Measurements from ENCODE around the gene GALNT15.

Gene GALNT15

DNA sequence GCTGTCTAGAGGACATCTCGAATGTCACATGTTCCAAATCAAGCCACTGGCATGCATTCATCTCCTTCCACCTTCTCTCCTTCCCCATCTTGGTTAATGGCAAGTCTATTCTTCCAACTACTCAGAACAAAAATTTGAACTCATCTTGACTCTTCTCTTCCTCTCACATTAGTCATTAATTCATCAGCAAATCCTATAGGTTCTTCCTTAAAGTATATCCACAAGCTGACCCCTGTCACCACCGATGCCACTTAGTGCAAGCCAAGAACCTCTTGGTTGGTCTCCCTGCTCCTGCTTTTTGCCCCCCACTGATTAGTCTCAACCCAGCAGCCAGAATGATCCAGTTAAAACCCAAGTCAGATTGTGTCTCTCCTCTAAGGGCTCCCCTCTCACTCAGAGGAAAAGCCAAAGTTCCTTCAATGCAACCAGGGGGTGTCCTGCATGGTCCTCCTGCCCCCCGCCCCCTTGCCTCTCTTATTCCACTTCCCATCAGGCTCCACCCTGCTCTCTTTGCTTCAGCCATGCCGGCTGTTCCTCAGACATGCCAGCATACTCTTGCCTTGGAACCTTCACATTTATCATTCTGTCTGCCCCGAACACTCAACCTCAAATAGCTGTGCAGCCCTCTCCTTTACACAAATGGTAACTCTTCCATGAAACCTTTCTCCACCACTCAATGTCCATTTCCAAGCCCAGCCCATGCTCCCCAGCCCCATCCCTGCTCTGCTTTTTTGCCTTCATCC is 1.0 kb upstream of the GALNT15 start:
- H3K4me3 ChIP-seq (ENCODE audit: low read length) = no peak overlapping the region
- H3K9ac ChIP-seq (ENCODE audit: low read length) = no peak overlapping the region
- no peaks in the 10 kb centered on the region for H3K4me1 ChIP-seq (ENCODE audit: control insufficient read depth, insufficient read depth, low read length)

GRCh38 chr3:16174026-16174355 is 489 bp upstream of the GALNT15 start:
- Histone ChIP-seq H3K9ac (ENCODE audit: low read length) (no peak overlapping the region), H3K9me3 (ENCODE audit: control insufficient read depth, low read length) (no peaks in the 10 kb centered on the region), H3K27me3 (ENCODE audit: control insufficient read depth, insufficient read depth, low read length) (peaks cover 5% of the 10 kb centered on the region), H3K4me3 (ENCODE audit: low read length) (no peak overlapping the region), H3K36me3 (ENCODE audit: control insufficient read depth, insufficient read depth, low read length) (no peaks in the 10 kb centered on the region), H3K4me1 (ENCODE audit: control insufficient read depth, insufficient read depth, low read length) (no peaks in the 10 kb centered on the region)

More for the DNA sequence above, 1.0 kb upstream of the GALNT15 start:
- peaks cover 5% of the 10 kb centered on the region for H3K27me3 ChIP-seq (ENCODE audit: control insufficient read depth, insufficient read depth, low read length)
- no peaks in the 10 kb centered on the region for H3K36me3 ChIP-seq (ENCODE audit: control insufficient read depth, insufficient read depth, low read length)
- H3K9me3 ChIP-seq (ENCODE audit: control insufficient read depth, low read length) = no peaks in the 10 kb centered on the region

DNA sequence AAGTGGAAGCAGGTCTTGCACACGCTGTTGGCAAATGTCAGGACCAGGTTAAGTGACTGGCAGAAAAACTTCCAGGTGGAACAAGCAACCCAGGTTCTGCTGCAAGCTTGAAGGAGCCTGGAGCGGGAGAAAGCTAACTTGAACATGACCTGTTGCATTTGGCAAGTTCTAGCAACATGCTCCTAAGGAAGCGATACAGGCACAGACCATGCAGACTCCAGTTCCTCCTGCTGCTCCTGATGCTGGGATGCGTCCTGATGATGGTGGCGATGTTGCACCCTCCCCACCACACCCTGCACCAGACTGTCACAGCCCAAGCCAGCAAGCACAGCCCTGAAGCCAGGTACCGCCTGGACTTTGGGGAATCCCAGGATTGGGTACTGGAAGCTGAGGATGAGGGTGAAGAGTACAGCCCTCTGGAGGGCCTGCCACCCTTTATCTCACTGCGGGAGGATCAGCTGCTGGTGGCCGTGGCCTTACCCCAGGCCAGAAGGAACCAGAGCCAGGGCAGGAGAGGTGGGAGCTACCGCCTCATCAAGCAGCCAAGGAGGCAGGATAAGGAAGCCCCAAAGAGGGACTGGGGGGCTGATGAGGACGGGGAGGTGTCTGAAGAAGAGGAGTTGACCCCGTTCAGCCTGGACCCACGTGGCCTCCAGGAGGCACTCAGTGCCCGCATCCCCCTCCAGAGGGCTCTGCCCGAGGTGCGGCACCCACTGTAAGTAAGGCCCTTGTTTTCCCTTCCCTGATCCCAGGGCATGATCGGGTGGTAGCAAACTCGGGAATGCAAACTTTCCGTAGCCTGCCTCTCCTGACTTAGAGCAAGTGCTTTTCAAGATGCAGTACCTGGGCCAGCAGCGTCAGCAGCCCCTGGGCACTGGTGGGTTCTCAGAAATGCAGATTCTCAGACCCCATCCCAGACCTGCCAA is 759 bp downstream of the GALNT15 start:
- peaks cover 5% of the 10 kb centered on the region for H3K27me3 ChIP-seq (ENCODE audit: control insufficient read depth, insufficient read depth, low read length)
- no peaks in the 10 kb centered on the region for H3K9me3 ChIP-seq (ENCODE audit: control insufficient read depth, low read length)
- H3K4me3 ChIP-seq (ENCODE audit: low read length) = no peak overlapping the region
- H3K9ac ChIP-seq (ENCODE audit: low read length) = no peak overlapping the region
- H3K4me1 ChIP-seq (ENCODE audit: control insufficient read depth, insufficient read depth, low read length) = no peaks in the 10 kb centered on the region
- H3K36me3 ChIP-seq (ENCODE audit: control insufficient read depth, insufficient read depth, low read length) = no peaks in the 10 kb centered on the region

DNA sequence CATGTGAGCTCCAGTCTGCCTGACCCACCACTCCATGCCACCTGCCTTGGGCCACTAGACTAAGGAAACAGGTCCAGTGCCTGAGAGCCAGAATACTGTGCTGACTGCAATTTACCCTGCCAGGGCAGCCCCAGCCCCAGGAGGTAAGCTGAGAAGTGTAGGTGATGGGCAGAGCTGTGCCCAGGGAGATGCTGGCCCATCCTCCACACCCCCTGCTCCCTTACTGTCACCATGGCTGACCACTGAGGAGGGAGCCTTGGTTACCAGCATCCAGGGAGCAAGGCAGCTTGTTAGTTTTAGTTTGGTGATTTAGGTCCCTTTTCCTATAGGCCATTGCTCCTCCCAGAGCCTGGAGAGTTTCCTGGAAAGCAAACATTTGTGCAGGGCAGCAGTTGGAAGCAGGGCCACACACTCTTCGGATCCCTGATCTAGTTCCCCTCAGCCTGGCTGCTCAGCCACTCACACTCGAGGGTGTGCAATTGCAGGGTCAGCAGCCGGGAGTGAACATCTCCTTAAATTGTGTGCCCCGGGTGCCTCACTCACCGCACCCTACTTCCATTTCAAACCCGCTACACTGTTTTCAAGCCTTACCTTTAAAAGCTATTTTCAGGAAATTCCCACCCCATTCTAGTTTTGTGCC is 2.0 kb downstream of the GALNT15 start:
- Histone ChIP-seq H3K9ac (ENCODE audit: low read length) (no peak overlapping the region), H3K4me3 (ENCODE audit: low read length) (no peak overlapping the region), H3K4me1 (ENCODE audit: control insufficient read depth, insufficient read depth, low read length) (no peaks in the 10 kb centered on the region), H3K9me3 (ENCODE audit: control insufficient read depth, low read length) (no peaks in the 10 kb centered on the region), H3K36me3 (ENCODE audit: control insufficient read depth, insufficient read depth, low read length) (no peaks in the 10 kb centered on the region), H3K27me3 (ENCODE audit: control insufficient read depth, insufficient read depth, low read length) (peaks cover 5% of the 10 kb centered on the region)

- H3K9ac ChIP-seq (ENCODE audit: low read length) = no peak overlapping the region
- no peaks in the 10 kb centered on the region for H3K4me1 ChIP-seq (ENCODE audit: control insufficient read depth, insufficient read depth, low read length)
- no peak overlapping the region for H3K4me3 ChIP-seq (ENCODE audit: low read length)
- peaks cover 5% of the 10 kb centered on the region for H3K27me3 ChIP-seq (ENCODE audit: control insufficient read depth, insufficient read depth, low read length)
- no peaks in the 10 kb centered on the region for H3K36me3 ChIP-seq (ENCODE audit: control insufficient read depth, insufficient read depth, low read length)
- no peaks in the 10 kb centered on the region for H3K9me3 ChIP-seq (ENCODE audit: control insufficient read depth, low read length)
Observed at GRCh38 chr3:16177382-16177781, 2.9 kb downstream of the GALNT15 start.

DNA sequence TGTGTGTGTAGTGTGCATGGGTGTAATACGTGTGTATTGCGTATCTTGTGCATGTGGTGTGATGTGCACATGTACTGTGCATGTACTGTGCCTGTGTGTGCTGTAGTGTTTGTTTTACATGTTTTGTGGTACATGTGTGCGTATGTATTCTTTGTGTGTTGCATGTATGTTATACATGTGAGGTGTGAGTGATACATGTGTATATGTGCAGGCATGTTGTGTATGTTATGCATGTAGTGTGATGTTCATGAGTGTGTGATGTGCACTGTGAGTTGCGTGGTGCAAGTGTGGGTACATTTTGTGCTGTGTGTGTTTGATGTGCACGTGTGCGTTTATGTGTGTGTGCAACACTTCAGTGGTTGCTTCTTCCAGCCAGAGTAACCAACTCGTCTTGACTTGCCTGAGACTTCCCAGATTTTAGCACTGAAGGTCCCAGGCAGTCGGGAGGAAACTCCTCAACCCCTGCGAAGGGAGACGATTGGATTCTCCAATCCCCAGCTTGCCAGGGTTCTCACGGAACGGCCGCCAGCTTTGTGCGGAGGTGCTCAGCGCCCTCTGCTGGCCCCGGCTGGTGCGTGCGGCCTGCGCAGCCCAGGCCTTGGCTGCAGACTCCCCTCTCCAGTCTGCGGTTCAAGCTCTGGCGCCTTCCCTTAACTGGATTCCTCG is 3.6 kb downstream of the GALNT15 start:
- no peaks in the 10 kb centered on the region for H3K36me3 ChIP-seq (ENCODE audit: control insufficient read depth, insufficient read depth, low read length)
- H3K9me3 ChIP-seq (ENCODE audit: control insufficient read depth, low read length) = no peaks in the 10 kb centered on the region
- no peak overlapping the region for H3K9ac ChIP-seq (ENCODE audit: low read length)
- no peaks in the 10 kb centered on the region for H3K4me1 ChIP-seq (ENCODE audit: control insufficient read depth, insufficient read depth, low read length)
- peaks cover 5% of the 10 kb centered on the region for H3K27me3 ChIP-seq (ENCODE audit: control insufficient read depth, insufficient read depth, low read length)
- no peak overlapping the region for H3K4me3 ChIP-seq (ENCODE audit: low read length)

DNA sequence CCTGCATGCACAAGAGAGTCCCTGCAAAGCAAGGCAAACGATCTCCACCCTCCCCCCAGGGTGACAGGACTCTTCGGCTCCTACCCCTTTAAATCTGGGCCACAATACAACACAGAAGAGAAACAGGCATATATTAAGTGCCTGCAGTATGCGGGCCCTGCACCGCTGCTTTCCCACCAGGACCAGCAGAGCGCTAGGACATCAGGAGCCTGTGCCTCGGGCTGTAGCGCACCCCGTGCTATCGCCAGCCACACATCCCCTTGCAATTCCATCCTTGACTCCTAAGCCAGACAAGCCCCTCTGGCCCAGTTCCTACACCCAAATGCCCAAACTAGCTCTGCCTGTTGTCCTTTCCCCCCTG is 4.1 kb downstream of the GALNT15 start:
- Histone ChIP-seq H3K9ac (ENCODE audit: low read length) (no peak overlapping the region), H3K4me1 (ENCODE audit: control insufficient read depth, insufficient read depth, low read length) (no peaks in the 10 kb centered on the region), H3K9me3 (ENCODE audit: control insufficient read depth, low read length) (no peaks in the 10 kb centered on the region), H3K27me3 (ENCODE audit: control insufficient read depth, insufficient read depth, low read length) (peaks cover 5% of the 10 kb centered on the region), H3K36me3 (ENCODE audit: control insufficient read depth, insufficient read depth, low read length) (no peaks in the 10 kb centered on the region), H3K4me3 (ENCODE audit: low read length) (no peak overlapping the region)

GRCh38 chr3:16179261-16179660 is 4.8 kb downstream of the GALNT15 start:
- Histone ChIP-seq H3K36me3 (ENCODE audit: control insufficient read depth, insufficient read depth, low read length) (no peaks in the 10 kb centered on the region), H3K9me3 (ENCODE audit: control insufficient read depth, low read length) (no peaks in the 10 kb centered on the region), H3K4me1 (ENCODE audit: control insufficient read depth, insufficient read depth, low read length) (no peaks in the 10 kb centered on the region), H3K9ac (ENCODE audit: low read length) (no peak overlapping the region), H3K27me3 (ENCODE audit: control insufficient read depth, insufficient read depth, low read length) (peaks cover 2% of the 10 kb centered on the region), H3K4me3 (ENCODE audit: low read length) (no peak overlapping the region)

GRCh38 chr3:16179771-16180736 is 5.6 kb downstream of the GALNT15 start:
- Histone ChIP-seq H3K9ac (ENCODE audit: low read length) (no peak overlapping the region), H3K27me3 (ENCODE audit: control insufficient read depth, insufficient read depth, low read length) (no peaks in the 10 kb centered on the region), H3K4me3 (ENCODE audit: low read length) (no peak overlapping the region), H3K4me1 (ENCODE audit: control insufficient read depth, insufficient read depth, low read length) (no peaks in the 10 kb centered on the region), H3K9me3 (ENCODE audit: control insufficient read depth, low read length) (no peaks in the 10 kb centered on the region), H3K36me3 (ENCODE audit: control insufficient read depth, insufficient read depth, low read length) (no peaks in the 10 kb centered on the region)

GRCh38 chr3:16180737-16181134 is 6.3 kb downstream of the GALNT15 start:
- H3K4me3 ChIP-seq (ENCODE audit: low read length) = no peak overlapping the region
- H3K36me3 ChIP-seq (ENCODE audit: control insufficient read depth, insufficient read depth, low read length) = no peaks in the 10 kb centered on the region
- no peaks in the 10 kb centered on the region for H3K4me1 ChIP-seq (ENCODE audit: control insufficient read depth, insufficient read depth, low read length)
- H3K9ac ChIP-seq (ENCODE audit: low read length) = no peak overlapping the region
- no peaks in the 10 kb centered on the region for H3K9me3 ChIP-seq (ENCODE audit: control insufficient read depth, low read length)
- H3K27me3 ChIP-seq (ENCODE audit: control insufficient read depth, insufficient read depth, low read length) = no peaks in the 10 kb centered on the region

GRCh38 chr3:16181361-16181760 is 6.9 kb downstream of the GALNT15 start:
- no peaks in the 10 kb centered on the region for H3K9me3 ChIP-seq (ENCODE audit: control insufficient read depth, low read length)
- H3K36me3 ChIP-seq (ENCODE audit: control insufficient read depth, insufficient read depth, low read length) = no peaks in the 10 kb centered on the region
- H3K27me3 ChIP-seq (ENCODE audit: control insufficient read depth, insufficient read depth, low read length) = no peaks in the 10 kb centered on the region
- no peak overlapping the region for H3K9ac ChIP-seq (ENCODE audit: low read length)
- no peak overlapping the region for H3K4me3 ChIP-seq (ENCODE audit: low read length)
- no peaks in the 10 kb centered on the region for H3K4me1 ChIP-seq (ENCODE audit: control insufficient read depth, insufficient read depth, low read length)
